WTC11 (cell line): ENCODE results near the gene HDAC3. TPM values are rescaled to one million over a fixed set of nuclear protein-coding genes. Genes with fewer than 3 reads are reported as not detected.

Experiments used
- ATAC-seq: fragments of 200-7000 bp; cut with Tn5 transposase; 2 replicates; pipeline ENCODE4 v1.10.0; 2021; ENCODE audit warnings: mild to moderate bottlenecking, moderate library complexity
- CTCF ChIA-PET: fragments of 300-600 bp; sonication (Branson Sonifier 250); formaldehyde crosslinking; loops from one replicate; lab custom pipeline; 2021; ENCODE audit warnings: antibody characterized with exemption; lab: Charles Lee
- POLR2A ChIA-PET: fragments of 350-600 bp; sonication (Branson Sonifier 250); formaldehyde crosslinking; loops from one replicate; lab custom pipeline; 2021; ENCODE audit warnings: antibody characterized with exemption; lab: Charles Lee
- DNase-seq: peaks from one replicate; pipeline ENCODE4 v3.0.0; 2021; ENCODE audit warnings: low spot score
- H3K27ac Mint-ChIP-seq: 2 replicates; pipeline ENCODE4 v1.8.0; 2021; ENCODE audit warnings: mixed read lengths
- H3K27me3 Mint-ChIP-seq: 2 replicates; pipeline ENCODE4 v1.8.0; 2021; ENCODE audit warnings: low read depth, mild to moderate bottlenecking, moderate library complexity, mixed read lengths
- H3K36me3 Mint-ChIP-seq: 2 replicates; pipeline ENCODE4 v1.8.0; 2021; ENCODE audit warnings: mixed read lengths
- H3K4me1 Mint-ChIP-seq: 2 replicates; pipeline ENCODE4 v1.8.0; 2022; ENCODE audit warnings: mixed read lengths
- H3K4me3 Mint-ChIP-seq: 2 replicates; pipeline ENCODE4 v1.8.0; 2021; ENCODE audit warnings: mild to moderate bottlenecking, moderate library complexity, mixed read lengths
- H3K9me3 Mint-ChIP-seq: 2 replicates; pipeline ENCODE4 v1.8.0; 2021; ENCODE audit warnings: mixed read lengths
- ATF1 ChIP-seq: sonication (generic); formaldehyde crosslinking; IDR thresholded peaks from 2 replicates; pipeline ENCODE4 v1.8.1; 2023; ENCODE audit warnings: mild to moderate bottlenecking, moderate library complexity, missing genetic modification reagents
- ESRRA ChIP-seq: sonication (generic); formaldehyde crosslinking; IDR thresholded peaks from 2 replicates; pipeline ENCODE4 v1.8.1; 2022; ENCODE audit warnings: mild to moderate bottlenecking, missing genetic modification reagents, borderline replicate concordance
- MYBL2 ChIP-seq: sonication (generic); formaldehyde crosslinking; IDR thresholded peaks from 2 replicates; pipeline ENCODE4 v1.8.1; 2023; ENCODE audit warnings: mild to moderate bottlenecking, moderate library complexity, missing genetic modification reagents
- NR1H2 ChIP-seq: sonication (generic); formaldehyde crosslinking; IDR thresholded peaks from 2 replicates; pipeline ENCODE4 v1.9.0; 2021; ENCODE audit warnings: mild to moderate bottlenecking, moderate library complexity, missing genetic modification reagents
- NR2C2 ChIP-seq: sonication (generic); formaldehyde crosslinking; IDR thresholded peaks from 2 replicates; pipeline ENCODE4 v1.8.0; 2022; ENCODE audit warnings: mild to moderate bottlenecking, missing genetic modification reagents
- NR3C1 ChIP-seq: sonication (generic); formaldehyde crosslinking; conservative IDR thresholded peaks from 2 replicates; pipeline ENCODE4 v1.8.1; 2023; ENCODE audit warnings: low read depth, mild to moderate bottlenecking, missing genetic modification reagents
- RORB ChIP-seq: fragments of 250-450 bp; sonication (Bioruptor Pico); IDR thresholded peaks from 2 replicates; pipeline ENCODE4 v1.9.0; 2021; ENCODE audit warnings: mild to moderate bottlenecking
- SOX15 ChIP-seq: fragments of 250-450 bp; sonication (Bioruptor Pico); IDR thresholded peaks from 2 replicates; pipeline ENCODE4 v1.9.0; 2021; ENCODE audit warnings: mild to moderate bottlenecking
- SP1 ChIP-seq: sonication (generic); formaldehyde crosslinking; conservative IDR thresholded peaks from 2 replicates; pipeline ENCODE4 v1.8.1; 2022; ENCODE audit warnings: missing genetic modification reagents
- TCF7 ChIP-seq: sonication (generic); formaldehyde crosslinking; IDR thresholded peaks from 2 replicates; pipeline ENCODE4 v1.8.0; 2022; ENCODE audit warnings: mild to moderate bottlenecking, low read depth, missing genetic modification reagents, moderate library complexity
- TEAD1 ChIP-seq: sonication (generic); formaldehyde crosslinking; IDR thresholded peaks from 2 replicates; pipeline ENCODE4 v1.8.0; 2022; ENCODE audit warnings: mild to moderate bottlenecking, missing genetic modification reagents
- TP53 ChIP-seq: sonication (generic); formaldehyde crosslinking; IDR thresholded peaks from 2 replicates; pipeline ENCODE4 v1.8.1; 2023; ENCODE audit warnings: mild to moderate bottlenecking, missing genetic modification reagents
- ZBTB21 ChIP-seq: sonication (generic); formaldehyde crosslinking; IDR thresholded peaks from 2 replicates; pipeline ENCODE4 v1.8.1; 2023; ENCODE audit warnings: mild to moderate bottlenecking, missing genetic modification reagents, borderline replicate concordance
- total RNA-seq: library from RNA; stranded (reverse); gene quantifications from 3 replicates; pipeline ENCODE4 v1.2.3, GENCODE V29; 2021
- TF ChIP-seq, protein P1 (sequence below): sonication (generic); formaldehyde crosslinking; IDR thresholded peaks from 2 replicates; pipeline ENCODE4 v1.8.1; 2022; ENCODE audit warnings: low read depth, missing genetic modification reagents, borderline replicate concordance
- TF ChIP-seq, protein P2 (sequence below): sonication (generic); formaldehyde crosslinking; IDR thresholded peaks from 2 replicates; pipeline ENCODE4 v1.8.0; 2022; ENCODE audit warnings: mild to moderate bottlenecking, missing genetic modification reagents
- TF ChIP-seq, protein P3 (sequence below): sonication (generic); formaldehyde crosslinking; conservative IDR thresholded peaks from 2 replicates; pipeline ENCODE4 v1.8.1; 2023; ENCODE audit warnings: mild to moderate bottlenecking, low read depth, missing genetic modification reagents, moderate library complexity
- TF ChIP-seq, protein P4 (sequence below): sonication (generic); formaldehyde crosslinking; IDR thresholded peaks from 2 replicates; pipeline ENCODE4 v1.8.1; 2023; ENCODE audit warnings: mild to moderate bottlenecking, moderate library complexity, missing genetic modification reagents
- TF ChIP-seq, protein P5 (sequence below): sonication (generic); formaldehyde crosslinking; IDR thresholded peaks from 2 replicates; pipeline ENCODE4 v1.8.1; 2023; ENCODE audit warnings: mild to moderate bottlenecking, missing genetic modification reagents, moderate library complexity
- TF ChIP-seq, protein P6 (sequence below): fragments of 250-450 bp; sonication (Bioruptor Pico); IDR thresholded peaks from 2 replicates; pipeline ENCODE4 v2.1.2; 2022; ENCODE audit warnings: mild to moderate bottlenecking, moderate library complexity
- TF ChIP-seq, protein P7 (sequence below): fragments of 250-450 bp; sonication (Bioruptor Pico); conservative IDR thresholded peaks from 2 replicates; pipeline ENCODE4 v1.9.0; 2021; ENCODE audit warnings: mild to moderate bottlenecking

HDAC3 gene
- total RNA-seq, 1 experiment from 2014 or later = 96.2 TPM

DNA sequence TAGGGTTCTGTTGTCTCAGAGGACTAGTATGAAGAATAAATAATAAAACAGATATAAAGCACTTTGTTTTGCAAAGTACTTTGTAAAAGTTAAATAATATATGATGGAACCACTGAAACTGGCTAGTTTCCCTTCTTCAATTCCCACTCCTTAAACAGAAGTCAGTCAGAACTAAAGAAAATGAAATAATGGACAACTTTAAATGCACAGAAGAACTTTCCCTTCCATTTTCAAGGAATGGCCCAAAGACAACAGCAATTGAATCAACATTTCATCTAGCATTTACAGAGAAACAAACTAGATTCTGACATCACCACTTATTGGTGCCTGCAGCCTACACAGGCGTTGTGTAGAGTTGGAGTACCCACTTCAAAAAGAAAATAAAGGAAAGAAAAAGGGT is 34.0 kb downstream of the HDAC3 start (continued):
- TF ChIP-seq TCF7 = no peak
- no peak for TF ChIP-seq ESRRA (CRISPR knock-in tag)
- TF ChIP-seq, protein P1, sequence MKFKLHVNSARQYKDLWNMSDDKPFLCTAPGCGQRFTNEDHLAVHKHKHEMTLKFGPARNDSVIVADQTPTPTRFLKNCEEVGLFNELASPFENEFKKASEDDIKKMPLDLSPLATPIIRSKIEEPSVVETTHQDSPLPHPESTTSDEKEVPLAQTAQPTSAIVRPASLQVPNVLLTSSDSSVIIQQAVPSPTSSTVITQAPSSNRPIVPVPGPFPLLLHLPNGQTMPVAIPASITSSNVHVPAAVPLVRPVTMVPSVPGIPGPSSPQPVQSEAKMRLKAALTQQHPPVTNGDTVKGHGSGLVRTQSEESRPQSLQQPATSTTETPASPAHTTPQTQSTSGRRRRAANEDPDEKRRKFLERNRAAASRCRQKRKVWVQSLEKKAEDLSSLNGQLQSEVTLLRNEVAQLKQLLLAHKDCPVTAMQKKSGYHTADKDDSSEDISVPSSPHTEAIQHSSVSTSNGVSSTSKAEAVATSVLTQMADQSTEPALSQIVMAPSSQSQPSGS (CRISPR knock-in tag) = no peak
- TF ChIP-seq, protein P2, sequence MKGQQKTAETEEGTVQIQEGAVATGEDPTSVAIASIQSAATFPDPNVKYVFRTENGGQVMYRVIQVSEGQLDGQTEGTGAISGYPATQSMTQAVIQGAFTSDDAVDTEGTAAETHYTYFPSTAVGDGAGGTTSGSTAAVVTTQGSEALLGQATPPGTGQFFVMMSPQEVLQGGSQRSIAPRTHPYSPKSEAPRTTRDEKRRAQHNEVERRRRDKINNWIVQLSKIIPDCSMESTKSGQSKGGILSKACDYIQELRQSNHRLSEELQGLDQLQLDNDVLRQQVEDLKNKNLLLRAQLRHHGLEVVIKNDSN = no peak
- TF ChIP-seq TEAD1 = no peak
- TF ChIP-seq TP53 (CRISPR knock-in tag) = no peak
- TF ChIP-seq MYBL2 = no peak
- no peak for TF ChIP-seq NR3C1 (CRISPR knock-in tag)
- TF ChIP-seq, protein P3, sequence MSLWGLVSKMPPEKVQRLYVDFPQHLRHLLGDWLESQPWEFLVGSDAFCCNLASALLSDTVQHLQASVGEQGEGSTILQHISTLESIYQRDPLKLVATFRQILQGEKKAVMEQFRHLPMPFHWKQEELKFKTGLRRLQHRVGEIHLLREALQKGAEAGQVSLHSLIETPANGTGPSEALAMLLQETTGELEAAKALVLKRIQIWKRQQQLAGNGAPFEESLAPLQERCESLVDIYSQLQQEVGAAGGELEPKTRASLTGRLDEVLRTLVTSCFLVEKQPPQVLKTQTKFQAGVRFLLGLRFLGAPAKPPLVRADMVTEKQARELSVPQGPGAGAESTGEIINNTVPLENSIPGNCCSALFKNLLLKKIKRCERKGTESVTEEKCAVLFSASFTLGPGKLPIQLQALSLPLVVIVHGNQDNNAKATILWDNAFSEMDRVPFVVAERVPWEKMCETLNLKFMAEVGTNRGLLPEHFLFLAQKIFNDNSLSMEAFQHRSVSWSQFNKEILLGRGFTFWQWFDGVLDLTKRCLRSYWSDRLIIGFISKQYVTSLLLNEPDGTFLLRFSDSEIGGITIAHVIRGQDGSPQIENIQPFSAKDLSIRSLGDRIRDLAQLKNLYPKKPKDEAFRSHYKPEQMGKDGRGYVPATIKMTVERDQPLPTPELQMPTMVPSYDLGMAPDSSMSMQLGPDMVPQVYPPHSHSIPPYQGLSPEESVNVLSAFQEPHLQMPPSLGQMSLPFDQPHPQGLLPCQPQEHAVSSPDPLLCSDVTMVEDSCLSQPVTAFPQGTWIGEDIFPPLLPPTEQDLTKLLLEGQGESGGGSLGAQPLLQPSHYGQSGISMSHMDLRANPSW (CRISPR knock-in tag) = no peak

DNA sequence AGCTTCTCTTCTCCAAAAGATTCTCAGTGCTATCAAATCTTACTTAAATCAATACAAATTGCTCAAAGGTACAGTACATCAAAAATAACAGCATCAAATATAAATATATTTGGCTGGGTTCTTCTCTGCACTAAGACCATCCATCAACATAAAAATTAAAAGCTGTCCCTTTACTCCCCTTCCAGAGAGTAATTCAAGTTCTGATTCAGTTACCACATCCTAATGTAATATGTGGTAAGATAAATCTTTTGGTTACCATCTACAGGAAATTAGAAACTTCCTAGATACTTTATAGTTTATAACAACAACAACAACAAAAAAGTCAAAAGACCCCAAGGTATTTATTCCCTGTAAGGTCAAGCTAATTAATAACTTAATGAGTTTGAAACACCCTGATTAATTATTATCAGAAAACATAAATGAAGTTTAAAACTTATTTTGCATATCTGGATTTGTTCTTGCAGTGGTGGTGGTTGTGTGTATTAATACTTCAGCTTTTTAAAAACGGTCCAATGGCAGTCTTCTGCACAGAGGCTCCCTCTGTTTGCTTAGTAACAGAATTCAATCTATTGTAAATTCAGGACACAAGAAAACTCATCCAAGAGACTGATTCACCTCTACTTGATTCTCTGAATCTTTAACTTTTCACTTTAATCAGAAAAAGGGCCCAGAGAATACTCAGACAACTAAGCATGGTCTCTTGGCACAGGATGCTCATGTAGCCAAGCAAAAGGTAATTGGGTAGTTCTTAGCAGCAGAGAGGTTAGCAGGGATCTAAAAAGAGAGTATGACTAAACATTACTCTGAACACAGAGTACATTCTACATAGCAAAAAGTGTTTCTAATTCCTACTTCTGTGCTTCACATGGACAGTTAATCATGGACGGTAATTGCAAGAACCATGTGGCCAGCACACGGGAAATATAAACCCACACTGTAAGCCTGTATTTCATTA is 38.0 kb downstream of the HDAC3 start:
- POLR2A ChIA-PET = no interaction called here
- Mint-ChIP-seq H3K27me3 (no peaks in the 10 kb centered on the region), H3K4me1 (no peaks in the 10 kb centered on the region), H3K36me3 (no peaks in the 10 kb centered on the region), H3K27ac (no peak overlapping the region), H3K9me3 (no peaks in the 10 kb centered on the region), H3K4me3 (no peak overlapping the region)
- no peak for DNase-seq
- no peak for ATAC-seq
- CTCF ChIA-PET = interaction anchor here (0.7 to 3.4 kb wide), 3 partner anchors 21 to 104 kb away, joined by 3 to 24 read pairs (median 9); partner anchors contain the start of gene DIAPH1
- TF ChIP-seq RORB (CRISPR knock-in tag) (no peak), NR1H2 (CRISPR knock-in tag) (no peak), SP1 (CRISPR knock-in tag) (no peak), NR2C2 (CRISPR knock-in tag) (no peak), ZBTB21 (CRISPR knock-in tag) (no peak), TP53 (CRISPR knock-in tag) (no peak), ESRRA (CRISPR knock-in tag) (no peak), SOX15 (CRISPR knock-in tag) (no peak), ATF1 (CRISPR knock-in tag) (no peak)
- TF ChIP-seq, protein P4, sequence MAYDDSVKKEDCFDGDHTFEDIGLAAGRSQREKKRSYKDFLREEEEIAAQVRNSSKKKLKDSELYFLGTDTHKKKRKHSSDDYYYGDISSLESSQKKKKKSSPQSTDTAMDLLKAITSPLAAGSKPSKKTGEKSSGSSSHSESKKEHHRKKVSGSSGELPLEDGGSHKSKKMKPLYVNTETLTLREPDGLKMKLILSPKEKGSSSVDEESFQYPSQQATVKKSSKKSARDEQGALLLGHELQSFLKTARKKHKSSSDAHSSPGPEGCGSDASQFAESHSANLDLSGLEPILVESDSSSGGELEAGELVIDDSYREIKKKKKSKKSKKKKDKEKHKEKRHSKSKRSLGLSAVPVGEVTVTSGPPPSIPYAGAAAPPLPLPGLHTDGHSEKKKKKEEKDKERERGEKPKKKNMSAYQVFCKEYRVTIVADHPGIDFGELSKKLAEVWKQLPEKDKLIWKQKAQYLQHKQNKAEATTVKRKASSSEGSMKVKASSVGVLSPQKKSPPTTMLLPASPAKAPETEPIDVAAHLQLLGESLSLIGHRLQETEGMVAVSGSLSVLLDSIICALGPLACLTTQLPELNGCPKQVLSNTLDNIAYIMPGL (CRISPR knock-in tag) = no peak
- TF ChIP-seq, protein P5, sequence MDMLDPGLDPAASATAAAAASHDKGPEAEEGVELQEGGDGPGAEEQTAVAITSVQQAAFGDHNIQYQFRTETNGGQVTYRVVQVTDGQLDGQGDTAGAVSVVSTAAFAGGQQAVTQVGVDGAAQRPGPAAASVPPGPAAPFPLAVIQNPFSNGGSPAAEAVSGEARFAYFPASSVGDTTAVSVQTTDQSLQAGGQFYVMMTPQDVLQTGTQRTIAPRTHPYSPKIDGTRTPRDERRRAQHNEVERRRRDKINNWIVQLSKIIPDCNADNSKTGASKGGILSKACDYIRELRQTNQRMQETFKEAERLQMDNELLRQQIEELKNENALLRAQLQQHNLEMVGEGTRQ (CRISPR knock-in tag) = no peak
- TF ChIP-seq, protein P6, sequence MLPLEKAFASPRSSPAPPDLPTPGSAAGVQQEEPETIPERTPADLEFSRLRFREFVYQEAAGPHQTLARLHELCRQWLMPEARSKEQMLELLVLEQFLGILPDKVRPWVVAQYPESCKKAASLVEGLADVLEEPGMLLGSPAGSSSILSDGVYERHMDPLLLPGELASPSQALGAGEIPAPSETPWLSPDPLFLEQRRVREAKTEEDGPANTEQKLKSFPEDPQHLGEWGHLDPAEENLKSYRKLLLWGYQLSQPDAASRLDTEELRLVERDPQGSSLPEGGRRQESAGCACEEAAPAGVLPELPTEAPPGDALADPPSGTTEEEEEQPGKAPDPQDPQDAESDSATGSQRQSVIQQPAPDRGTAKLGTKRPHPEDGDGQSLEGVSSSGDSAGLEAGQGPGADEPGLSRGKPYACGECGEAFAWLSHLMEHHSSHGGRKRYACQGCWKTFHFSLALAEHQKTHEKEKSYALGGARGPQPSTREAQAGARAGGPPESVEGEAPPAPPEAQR (CRISPR knock-in tag) = no peak
- TF ChIP-seq, protein P7, sequence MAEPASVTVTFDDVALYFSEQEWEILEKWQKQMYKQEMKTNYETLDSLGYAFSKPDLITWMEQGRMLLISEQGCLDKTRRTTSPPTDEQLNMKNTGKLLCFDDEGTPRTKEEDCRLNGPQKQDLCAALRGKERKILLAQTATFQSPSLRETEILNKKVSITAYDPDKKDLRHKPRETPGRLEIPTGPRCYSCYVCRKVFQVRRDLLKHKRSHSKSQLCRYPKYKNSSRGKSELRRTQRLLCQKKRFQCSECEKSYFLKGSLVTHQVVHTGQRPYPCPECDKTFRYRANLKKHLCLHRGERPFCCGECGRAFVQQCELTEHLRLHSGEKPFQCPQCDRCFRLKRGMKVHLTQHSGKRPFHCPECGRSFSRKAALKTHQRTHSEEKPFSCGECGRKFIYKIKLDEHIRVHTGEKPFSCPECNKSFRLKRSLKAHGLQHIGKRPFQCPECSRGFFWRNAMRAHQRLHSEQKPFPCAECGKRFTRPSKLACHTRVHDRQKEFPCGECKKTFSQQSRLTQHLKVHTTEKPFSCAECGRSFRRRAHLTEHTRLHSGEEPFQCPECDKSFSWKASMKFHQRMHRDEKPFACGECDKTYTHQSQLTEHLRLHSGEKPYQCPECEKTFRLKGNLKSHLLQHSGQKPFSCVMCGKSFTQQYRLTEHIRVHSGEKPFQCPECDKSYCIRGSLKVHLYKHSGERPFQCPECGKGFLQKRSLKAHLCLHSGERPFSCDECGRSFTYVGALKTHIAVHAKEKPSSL (CRISPR knock-in tag) = no peak
